K562 (cell line): ENCODE data around the gene DEGS2. TPM values are rescaled to one million over a fixed set of nuclear protein-coding genes. Genes with fewer than 3 reads are reported as not detected.

Experiments used
- E2F8 ChIP-seq: fragments of 450-650 bp; IDR thresholded peaks from 2 replicates; pipeline ENCODE4 v1.7.1; 2018; ENCODE audit warnings: mild to moderate bottlenecking, low read depth; ENCODE audit not compliant: partially characterized antibody
- HNRNPH1 ChIP-seq: fragments of 200-400 bp; formaldehyde crosslinking; optimal IDR thresholded peaks from 2 replicates; pipeline ENCODE3; 2017; ENCODE audit warnings: low read depth, mild to moderate bottlenecking, low read length, moderate library complexity
- HNRNPLL ChIP-seq: fragments of 200-400 bp; formaldehyde crosslinking; IDR thresholded peaks from 2 replicates; pipeline ENCODE4 v1.6.1; 2017; ENCODE audit warnings: low read length, low read depth, mild to moderate bottlenecking; ENCODE audit not compliant: poor library complexity, severe bottlenecking
- HNRNPUL1 ChIP-seq: fragments of 200-400 bp; formaldehyde crosslinking; IDR thresholded peaks from 2 replicates; pipeline ENCODE4 v1.6.1; 2017; ENCODE audit warnings: low read length
- KHSRP ChIP-seq: fragments of 450-650 bp; IDR thresholded peaks from 2 replicates; pipeline ENCODE4 v1.6.1; 2017
- MTA1 ChIP-seq: fragments of 450-650 bp; IDR thresholded peaks from 2 replicates; pipeline ENCODE4 v1.6.1; 2017; ENCODE audit warnings: borderline replicate concordance
- RBM14 ChIP-seq: fragments of 200-400 bp; formaldehyde crosslinking; IDR thresholded peaks from 2 replicates; pipeline ENCODE4 v1.6.1; 2018; ENCODE audit warnings: low read depth, mild to moderate bottlenecking, low read length, moderate library complexity, borderline replicate concordance; ENCODE audit not compliant: insufficient read depth
- SRF ChIP-seq, 2 experiments: fragments of 250-450, 450-650 bp in 1 of 2; sonication (Bioruptor Pico) in 1 of 2; sonication (generic) in 1 of 2; formaldehyde crosslinking; IDR thresholded peaks; 2 replicates each; pipeline versions ENCODE4 v1.5.0 to v1.5.1; 2020 to 2022; ENCODE audit warnings: mild to moderate bottlenecking in 1 of 2, missing genetic modification reagents in 1 of 2
- TCF3 ChIP-seq: sonication (generic); formaldehyde crosslinking; IDR thresholded peaks from 2 replicates; pipeline ENCODE4 v1.4.0; 2020; ENCODE audit warnings: mild to moderate bottlenecking, missing genetic modification reagents
- USF1 ChIP-seq: sonication (generic); formaldehyde crosslinking; IDR thresholded peaks from 2 replicates; pipeline ENCODE4 v1.9.0; 2022; ENCODE audit warnings: mild to moderate bottlenecking, missing genetic modification reagents
- ZNF407 ChIP-seq: fragments of 450-650 bp; IDR thresholded peaks from 2 replicates; pipeline ENCODE4 v1.6.1; 2016; ENCODE audit warnings: low read depth
- ZNF57 ChIP-seq: fragments of 450-650 bp; formaldehyde crosslinking; IDR thresholded peaks from 2 replicates; pipeline ENCODE4 v1.4.0; 2020; ENCODE audit warnings: mild to moderate bottlenecking, moderate library complexity
- ZNF780A ChIP-seq: fragments of 250-450 bp; sonication (Bioruptor Pico); IDR thresholded peaks from 2 replicates; pipeline ENCODE4 v1.5.0; 2021; ENCODE audit warnings: mild to moderate bottlenecking
- polyA plus RNA-seq, 8 experiments: library from polyadenylated mRNA; depleted of rRNA in 4 of 8; stranded (reverse) in 5 of 8; unstranded in 3 of 8; fragments of >200 nt; fragmentation: Nextera tagmentation in 2 of 8; fragmentation: Illumina TruSeq in 1 of 8; extraction: Ambion mirVana in 2 of 8; extraction: Trizol in 1 of 8; gene quantifications; 2 replicates each; pipeline versions ENCODE4 v1.2.1 to v1.2.3, GENCODE V29; 2011 to 2014; ENCODE audit warnings: inconsistent platforms in 1 of 8, missing spikeins in 1 of 8
- total RNA-seq, 7 experiments: library from RNA; depleted of rRNA in 6 of 7; stranded (reverse); fragments of >200 nt in 6 of 7; fragmentation: Illumina TruSeq in 2 of 7; extraction: Trizol in 2 of 7; gene quantifications; 2 replicates each; pipeline versions ENCODE4 v1.2.1 to v1.2.3, GENCODE V29; 2011 to 2021; ENCODE audit warnings: low replicate concordance in 1 of 7

DEGS2 gene
- total and polyA plus RNA-seq, 9 of the 15 experiments (the other 6 are each of a cell fraction or from before 2014, with no cell fraction given), result 0.22 to 2.9 (median 0.70) TPM

GRCh38 chr14:100192672-100193416 lies 33.4 kb upstream of the DEGS2 start (continued):
- no peak for TF ChIP-seq ZNF407
- no peak for TF ChIP-seq HNRNPUL1
- TF ChIP-seq KHSRP, result no peak
- no peak for TF ChIP-seq HNRNPH1
- no peak for TF ChIP-seq ZNF57 (CRISPR knock-in tag)
- TF ChIP-seq SRF (CRISPR knock-in tag; IDR thresholded peaks at IDR 0.05), result peak in 1 of 2 experiments; percentile 49; a peak in 1 of 4 replicates
- TF ChIP-seq ZNF780A (CRISPR knock-in tag), result no peak
- no peak; the same call in 1 of the 2 replicates for TF ChIP-seq TCF3 (CRISPR knock-in tag)
- no peak for TF ChIP-seq MTA1
- TF ChIP-seq HNRNPLL, result peak; percentile 22
- TF ChIP-seq RBM14, result no peak
- TF ChIP-seq USF1 (CRISPR knock-in tag), result peak; percentile 98
- TF ChIP-seq E2F8, result peak; percentile 67
